ENCODE measurements around the gene DBNDD1. TPM values are rescaled to one million over a fixed set of nuclear protein-coding genes. Genes with fewer than 3 reads are reported as not detected.

The DBNDD1 gene
- total RNA-seq, 6 experiments from 2014 or later = 1.9 to 2.6 (median 2.1) TPM

GRCh38 chr16:89994389-89994720 is 24.9 kb downstream of the DBNDD1 start:
- Mint-ChIP-seq H3K4me3 (peak overlapping the region; percentile 65), H3K27me3 (ENCODE audit: insufficient read depth) (peaks cover 40% of the 10 kb centered on the region), H3K36me3 (ENCODE audit: low read depth) (peaks cover 60% of the 10 kb centered on the region), H3K9me3 (peaks cover 43% of the 10 kb centered on the region), H3K4me1 (ENCODE audit: low read depth) (no peaks in the 10 kb centered on the region), H3K27ac (peak overlapping the region; percentile 94)
- no peak for DNase-seq
- TF ChIP-seq, protein P1, sequence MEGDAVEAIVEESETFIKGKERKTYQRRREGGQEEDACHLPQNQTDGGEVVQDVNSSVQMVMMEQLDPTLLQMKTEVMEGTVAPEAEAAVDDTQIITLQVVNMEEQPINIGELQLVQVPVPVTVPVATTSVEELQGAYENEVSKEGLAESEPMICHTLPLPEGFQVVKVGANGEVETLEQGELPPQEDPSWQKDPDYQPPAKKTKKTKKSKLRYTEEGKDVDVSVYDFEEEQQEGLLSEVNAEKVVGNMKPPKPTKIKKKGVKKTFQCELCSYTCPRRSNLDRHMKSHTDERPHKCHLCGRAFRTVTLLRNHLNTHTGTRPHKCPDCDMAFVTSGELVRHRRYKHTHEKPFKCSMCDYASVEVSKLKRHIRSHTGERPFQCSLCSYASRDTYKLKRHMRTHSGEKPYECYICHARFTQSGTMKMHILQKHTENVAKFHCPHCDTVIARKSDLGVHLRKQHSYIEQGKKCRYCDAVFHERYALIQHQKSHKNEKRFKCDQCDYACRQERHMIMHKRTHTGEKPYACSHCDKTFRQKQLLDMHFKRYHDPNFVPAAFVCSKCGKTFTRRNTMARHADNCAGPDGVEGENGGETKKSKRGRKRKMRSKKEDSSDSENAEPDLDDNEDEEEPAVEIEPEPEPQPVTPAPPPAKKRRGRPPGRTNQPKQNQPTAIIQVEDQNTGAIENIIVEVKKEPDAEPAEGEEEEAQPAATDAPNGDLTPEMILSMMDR (IDR thresholded peaks at IDR 0.05) = no peak

DNA sequence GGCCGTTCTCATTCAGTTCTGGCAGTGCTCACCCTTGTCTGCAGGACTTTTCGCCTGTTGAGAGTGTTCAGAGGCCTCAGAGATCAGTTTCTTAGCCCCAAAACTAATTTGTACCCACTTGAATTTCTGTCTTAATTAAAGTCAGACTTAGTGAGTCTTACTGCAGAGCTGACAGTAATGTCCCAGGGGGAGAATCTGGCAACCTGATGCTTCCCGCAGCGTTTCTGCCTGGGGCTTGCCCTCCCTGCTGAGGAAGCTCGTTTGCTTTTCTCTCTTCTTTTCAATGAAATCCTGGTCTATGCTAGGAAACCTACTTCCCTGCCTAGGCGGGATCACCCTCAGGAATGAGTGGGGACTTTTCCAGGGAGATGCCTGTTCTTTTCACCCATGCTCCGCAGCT is 25.3 kb downstream of the DBNDD1 start:
- Mint-ChIP-seq H3K36me3 (ENCODE audit: low read depth) (peaks cover 61% of the 10 kb centered on the region), H3K4me1 (ENCODE audit: low read depth) (no peaks in the 10 kb centered on the region), H3K9me3 (peaks cover 43% of the 10 kb centered on the region), H3K27me3 (ENCODE audit: insufficient read depth) (peaks cover 40% of the 10 kb centered on the region), H3K27ac (peak overlapping the region; percentile 94; the same call in 1 of the 2 replicates), H3K4me3 (no peak overlapping the region)
- no peak for DNase-seq
- TF ChIP-seq, protein P1 (IDR thresholded peaks at IDR 0.05) = no peak

DNA sequence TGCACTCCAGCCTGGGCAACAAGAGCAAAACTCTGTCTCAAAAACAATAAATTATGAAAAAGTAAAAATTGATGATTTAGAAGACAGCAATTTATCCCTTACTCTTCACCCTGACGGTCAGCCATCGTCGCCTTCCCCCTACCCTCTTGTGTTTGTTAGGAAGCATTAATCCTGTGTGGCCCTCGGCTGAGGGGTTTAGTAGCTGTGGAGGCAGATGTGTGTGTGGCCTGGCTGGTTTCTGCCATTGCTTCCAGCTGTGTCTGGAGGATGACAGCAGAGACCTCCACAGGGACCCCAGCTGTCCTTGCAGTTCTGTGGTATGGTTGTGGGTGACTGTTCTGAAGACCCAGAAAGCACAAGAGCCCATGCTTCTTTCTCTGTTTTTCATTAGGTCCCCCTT is 25.9 kb downstream of the DBNDD1 start:
- TF ChIP-seq, protein P1 (IDR thresholded peaks at IDR 0.05) = no peak

GRCh38 chr16:89990799-89991198 is 28.5 kb downstream of the DBNDD1 start:
- no peak for DNase-seq
- Mint-ChIP-seq H3K4me1 (ENCODE audit: low read depth) (no peaks in the 10 kb centered on the region), H3K36me3 (ENCODE audit: low read depth) (peaks cover 63% of the 10 kb centered on the region), H3K4me3 (no peak overlapping the region), H3K27me3 (ENCODE audit: insufficient read depth) (peaks cover 30% of the 10 kb centered on the region), H3K27ac (no peak overlapping the region), H3K9me3 (peaks cover 33% of the 10 kb centered on the region)
- TF ChIP-seq, protein P1 (IDR thresholded peaks at IDR 0.05) = no peak

More for the DNA sequence above, 25.9 kb downstream of the DBNDD1 start:
- H3K4me3 Mint-ChIP-seq = no peak overlapping the region
- DNase-seq = no peak
- peaks cover 40% of the 10 kb centered on the region for H3K27me3 Mint-ChIP-seq (ENCODE audit: insufficient read depth)
- H3K9me3 Mint-ChIP-seq = peaks cover 43% of the 10 kb centered on the region
- peaks cover 62% of the 10 kb centered on the region for H3K36me3 Mint-ChIP-seq (ENCODE audit: low read depth)
- H3K27ac Mint-ChIP-seq = no peak overlapping the region
- no peaks in the 10 kb centered on the region for H3K4me1 Mint-ChIP-seq (ENCODE audit: low read depth)

DNA sequence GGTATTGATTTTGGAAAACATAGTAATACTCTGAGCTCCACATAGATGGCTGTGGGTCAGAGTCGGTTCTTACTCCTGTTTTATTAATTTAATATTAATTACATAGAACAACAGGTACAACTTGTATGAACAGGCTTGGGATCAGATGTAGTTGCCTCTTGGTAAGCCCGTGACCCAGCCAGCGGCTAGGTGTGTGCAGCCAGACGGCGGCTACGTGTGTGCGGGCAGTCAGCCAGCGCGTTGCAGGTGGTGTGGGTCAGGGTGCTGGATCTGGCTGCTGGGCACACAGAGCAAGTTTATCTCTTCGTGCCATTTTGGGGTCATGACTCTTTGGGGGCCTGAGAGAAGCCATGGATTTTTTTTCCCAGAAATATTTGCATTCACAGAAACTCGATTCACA is 30.3 kb downstream of the DBNDD1 start:
- Mint-ChIP-seq H3K27me3 (ENCODE audit: insufficient read depth) (peaks cover 15% of the 10 kb centered on the region), H3K36me3 (ENCODE audit: low read depth) (peaks cover 59% of the 10 kb centered on the region), H3K4me1 (ENCODE audit: low read depth) (no peaks in the 10 kb centered on the region), H3K9me3 (peaks cover 14% of the 10 kb centered on the region), H3K4me3 (no peak overlapping the region), H3K27ac (no peak overlapping the region)
- TF ChIP-seq, protein P1 (IDR thresholded peaks at IDR 0.05) = no peak
- no peak for DNase-seq

DNA sequence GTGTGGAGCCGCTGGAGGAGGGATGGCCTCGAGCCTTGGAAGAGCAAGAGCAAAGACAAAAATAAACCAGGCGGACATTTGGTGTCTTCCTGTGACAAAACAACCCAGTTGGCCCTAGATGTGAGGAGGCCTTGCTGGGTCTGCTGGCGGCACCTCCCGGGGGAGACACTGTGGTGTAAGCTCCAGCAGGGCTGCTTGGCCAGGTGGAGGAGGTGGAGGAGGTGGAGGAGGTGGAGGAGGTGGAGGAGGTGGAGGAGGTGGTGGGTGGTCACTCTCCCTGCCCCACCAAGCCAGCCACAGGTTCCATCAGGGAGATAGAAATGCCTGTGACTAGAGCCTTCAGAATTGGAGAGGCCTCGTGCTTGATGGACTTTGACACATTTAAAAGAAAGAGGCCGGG is 32.1 kb downstream of the DBNDD1 start:
- Mint-ChIP-seq H3K4me3 (no peak overlapping the region), H3K27ac (no peak overlapping the region), H3K36me3 (ENCODE audit: low read depth) (peaks cover 56% of the 10 kb centered on the region)

More for the DNA sequence above, 32.1 kb downstream of the DBNDD1 start:
- TF ChIP-seq, protein P1 (IDR thresholded peaks at IDR 0.05) = no peak
- H3K9me3 Mint-ChIP-seq = peaks cover 6% of the 10 kb centered on the region
- H3K27me3 Mint-ChIP-seq (ENCODE audit: insufficient read depth) = peaks cover 2% of the 10 kb centered on the region
- no peaks in the 10 kb centered on the region for H3K4me1 Mint-ChIP-seq (ENCODE audit: low read depth)
- no peak for DNase-seq

Data from HFFc6 (cell line).